Neural cell (in vitro differentiated cells): ENCODE measurements around the gene TSEN15.

Experiments
- EP300 ChIP-seq: fragments of 450-650 bp; conservative IDR thresholded peaks from 2 replicates; pipeline ENCODE4 v1.6.1; 2014; ENCODE audit warnings: antibody characterized with exemption, mild to moderate bottlenecking, moderate library complexity; ENCODE audit not compliant: poor library complexity, severe bottlenecking
- EZH2 ChIP-seq: fragments of 200-600, 300-800 bp; shearing (Covaris generic), sonication (generic); IDR thresholded peaks from 2 replicates; pipeline ENCODE4 v1.6.1; 2014; ENCODE audit warnings: antibody characterized with exemption, low read length, borderline replicate concordance, mild to moderate bottlenecking; ENCODE audit not compliant: insufficient read depth, poor library complexity, severe bottlenecking
- POLR2AphosphoS5 ChIP-seq: IDR thresholded peaks from 2 replicates; pipeline ENCODE4 v1.6.1; 2012
- RAD21 ChIP-seq: fragments of 450-650 bp; conservative IDR thresholded peaks from 2 replicates; pipeline ENCODE4 v1.6.1; 2014; ENCODE audit warnings: antibody characterized with exemption, mild to moderate bottlenecking, moderate library complexity
- SMC3 ChIP-seq: fragments of 450-650 bp; conservative IDR thresholded peaks from 2 replicates; pipeline ENCODE4 v1.6.1; 2014; ENCODE audit warnings: antibody characterized with exemption, mild to moderate bottlenecking, moderate library complexity; ENCODE audit not compliant: poor library complexity
- TF ChIP-seq, protein P1 (sequence below): fragments of 450-650 bp; IDR thresholded peaks from 2 replicates; pipeline ENCODE4 v1.5.1; 2014; ENCODE audit warnings: antibody characterized with exemption, mild to moderate bottlenecking, moderate library complexity; ENCODE audit not compliant: poor library complexity, severe bottlenecking
- TF ChIP-seq, protein P2 (sequence below): IDR thresholded peaks from 2 replicates; pipeline ENCODE4 v1.6.1; 2012; ENCODE audit warnings: borderline replicate concordance

DNA sequence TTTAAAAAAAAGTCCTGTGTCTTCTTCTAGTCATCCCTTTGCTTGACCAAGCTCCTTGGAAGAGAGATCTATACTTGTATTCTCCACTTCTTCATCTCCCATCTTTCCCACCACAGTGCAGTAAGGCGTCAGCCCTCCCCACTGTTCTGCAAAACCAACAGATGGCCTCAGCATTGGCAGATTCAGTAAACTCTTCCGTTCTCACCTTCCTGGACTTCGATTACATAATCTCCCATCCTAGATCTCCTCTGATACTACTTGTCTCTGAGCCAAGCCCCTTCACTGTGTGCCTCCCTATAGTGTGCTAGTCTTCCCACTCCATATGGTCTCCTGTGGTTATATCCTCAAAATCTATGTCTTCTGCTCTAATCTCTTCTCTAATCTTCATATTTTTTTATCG lies 12.4 kb upstream of the TSEN15 start:
- TF ChIP-seq, protein P1, sequence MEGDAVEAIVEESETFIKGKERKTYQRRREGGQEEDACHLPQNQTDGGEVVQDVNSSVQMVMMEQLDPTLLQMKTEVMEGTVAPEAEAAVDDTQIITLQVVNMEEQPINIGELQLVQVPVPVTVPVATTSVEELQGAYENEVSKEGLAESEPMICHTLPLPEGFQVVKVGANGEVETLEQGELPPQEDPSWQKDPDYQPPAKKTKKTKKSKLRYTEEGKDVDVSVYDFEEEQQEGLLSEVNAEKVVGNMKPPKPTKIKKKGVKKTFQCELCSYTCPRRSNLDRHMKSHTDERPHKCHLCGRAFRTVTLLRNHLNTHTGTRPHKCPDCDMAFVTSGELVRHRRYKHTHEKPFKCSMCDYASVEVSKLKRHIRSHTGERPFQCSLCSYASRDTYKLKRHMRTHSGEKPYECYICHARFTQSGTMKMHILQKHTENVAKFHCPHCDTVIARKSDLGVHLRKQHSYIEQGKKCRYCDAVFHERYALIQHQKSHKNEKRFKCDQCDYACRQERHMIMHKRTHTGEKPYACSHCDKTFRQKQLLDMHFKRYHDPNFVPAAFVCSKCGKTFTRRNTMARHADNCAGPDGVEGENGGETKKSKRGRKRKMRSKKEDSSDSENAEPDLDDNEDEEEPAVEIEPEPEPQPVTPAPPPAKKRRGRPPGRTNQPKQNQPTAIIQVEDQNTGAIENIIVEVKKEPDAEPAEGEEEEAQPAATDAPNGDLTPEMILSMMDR, result no peak
- TF ChIP-seq RAD21, result no peak
- TF ChIP-seq, protein P2, sequence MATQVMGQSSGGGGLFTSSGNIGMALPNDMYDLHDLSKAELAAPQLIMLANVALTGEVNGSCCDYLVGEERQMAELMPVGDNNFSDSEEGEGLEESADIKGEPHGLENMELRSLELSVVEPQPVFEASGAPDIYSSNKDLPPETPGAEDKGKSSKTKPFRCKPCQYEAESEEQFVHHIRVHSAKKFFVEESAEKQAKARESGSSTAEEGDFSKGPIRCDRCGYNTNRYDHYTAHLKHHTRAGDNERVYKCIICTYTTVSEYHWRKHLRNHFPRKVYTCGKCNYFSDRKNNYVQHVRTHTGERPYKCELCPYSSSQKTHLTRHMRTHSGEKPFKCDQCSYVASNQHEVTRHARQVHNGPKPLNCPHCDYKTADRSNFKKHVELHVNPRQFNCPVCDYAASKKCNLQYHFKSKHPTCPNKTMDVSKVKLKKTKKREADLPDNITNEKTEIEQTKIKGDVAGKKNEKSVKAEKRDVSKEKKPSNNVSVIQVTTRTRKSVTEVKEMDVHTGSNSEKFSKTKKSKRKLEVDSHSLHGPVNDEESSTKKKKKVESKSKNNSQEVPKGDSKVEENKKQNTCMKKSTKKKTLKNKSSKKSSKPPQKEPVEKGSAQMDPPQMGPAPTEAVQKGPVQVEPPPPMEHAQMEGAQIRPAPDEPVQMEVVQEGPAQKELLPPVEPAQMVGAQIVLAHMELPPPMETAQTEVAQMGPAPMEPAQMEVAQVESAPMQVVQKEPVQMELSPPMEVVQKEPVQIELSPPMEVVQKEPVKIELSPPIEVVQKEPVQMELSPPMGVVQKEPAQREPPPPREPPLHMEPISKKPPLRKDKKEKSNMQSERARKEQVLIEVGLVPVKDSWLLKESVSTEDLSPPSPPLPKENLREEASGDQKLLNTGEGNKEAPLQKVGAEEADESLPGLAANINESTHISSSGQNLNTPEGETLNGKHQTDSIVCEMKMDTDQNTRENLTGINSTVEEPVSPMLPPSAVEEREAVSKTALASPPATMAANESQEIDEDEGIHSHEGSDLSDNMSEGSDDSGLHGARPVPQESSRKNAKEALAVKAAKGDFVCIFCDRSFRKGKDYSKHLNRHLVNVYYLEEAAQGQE, result no peak
- no peak for TF ChIP-seq EP300
- no peak for TF ChIP-seq EZH2
- TF ChIP-seq POLR2AphosphoS5, result no peak
- no peak for TF ChIP-seq SMC3
